Measurements from ENCODE around the gene C1GALT1.

DNA sequence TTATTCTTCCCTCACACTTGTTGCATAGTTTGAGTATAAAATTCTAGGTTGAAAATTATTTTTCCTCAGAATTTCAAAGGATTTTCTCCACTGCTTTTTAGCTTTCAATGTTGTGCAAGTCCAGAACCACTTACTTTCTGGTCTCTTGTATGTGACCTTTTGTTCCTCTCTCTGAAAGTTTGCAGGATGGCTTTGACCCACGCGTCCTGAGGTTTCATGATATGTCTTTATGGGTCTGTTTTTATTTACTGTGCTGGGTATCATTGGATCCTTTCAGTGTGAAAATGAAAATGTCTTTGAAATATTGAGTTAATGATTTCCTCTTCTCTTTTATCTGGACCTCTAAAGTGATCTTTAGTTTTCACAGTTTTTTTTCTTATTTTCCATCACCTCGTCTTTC is 38.5 kb downstream of the C1GALT1 start:
- TF ChIP-seq, protein P1, sequence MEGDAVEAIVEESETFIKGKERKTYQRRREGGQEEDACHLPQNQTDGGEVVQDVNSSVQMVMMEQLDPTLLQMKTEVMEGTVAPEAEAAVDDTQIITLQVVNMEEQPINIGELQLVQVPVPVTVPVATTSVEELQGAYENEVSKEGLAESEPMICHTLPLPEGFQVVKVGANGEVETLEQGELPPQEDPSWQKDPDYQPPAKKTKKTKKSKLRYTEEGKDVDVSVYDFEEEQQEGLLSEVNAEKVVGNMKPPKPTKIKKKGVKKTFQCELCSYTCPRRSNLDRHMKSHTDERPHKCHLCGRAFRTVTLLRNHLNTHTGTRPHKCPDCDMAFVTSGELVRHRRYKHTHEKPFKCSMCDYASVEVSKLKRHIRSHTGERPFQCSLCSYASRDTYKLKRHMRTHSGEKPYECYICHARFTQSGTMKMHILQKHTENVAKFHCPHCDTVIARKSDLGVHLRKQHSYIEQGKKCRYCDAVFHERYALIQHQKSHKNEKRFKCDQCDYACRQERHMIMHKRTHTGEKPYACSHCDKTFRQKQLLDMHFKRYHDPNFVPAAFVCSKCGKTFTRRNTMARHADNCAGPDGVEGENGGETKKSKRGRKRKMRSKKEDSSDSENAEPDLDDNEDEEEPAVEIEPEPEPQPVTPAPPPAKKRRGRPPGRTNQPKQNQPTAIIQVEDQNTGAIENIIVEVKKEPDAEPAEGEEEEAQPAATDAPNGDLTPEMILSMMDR (IDR thresholded peaks at IDR 0.05; ENCODE audit: insufficient read depth, low read length) = no peak
- TF ChIP-seq POLR2AphosphoS5 (IDR thresholded peaks at IDR 0.05; ENCODE audit: low read depth) = no peak
- no peak for TF ChIP-seq REST (IDR thresholded peaks at IDR 0.05; ENCODE audit: insufficient replicate concordance, low read depth)
- TF ChIP-seq GABPA (IDR thresholded peaks at IDR 0.05; ENCODE audit: low read depth) = no peak
- no peak for TF ChIP-seq SPI1 (IDR thresholded peaks at IDR 0.05; ENCODE audit: borderline replicate concordance, low read depth)
